H9 (cell line): ENCODE measurements around the gene C2orf80. TPM values are rescaled to one million over a fixed set of nuclear protein-coding genes. Genes with fewer than 3 reads are reported as not detected.

Experiments used
- DNase-seq: peaks from one replicate; pipeline ENCODE4 v3.0.0-alpha.2; 2017
- H2AFZ ChIP-seq: one replicate; pipeline ENCODE4 v1.6.1; 2013; ENCODE audit warnings: mild to moderate bottlenecking, low read length, control low read depth, moderate library complexity
- H2AK5ac ChIP-seq: 2 replicates; pipeline ENCODE4 v1.6.1; 2013; ENCODE audit warnings: low read length, control low read depth, mixed read lengths; ENCODE audit not compliant: insufficient read length
- H2BK120ac ChIP-seq: one replicate; pipeline ENCODE4 v1.6.1; 2013; ENCODE audit warnings: low read depth, mild to moderate bottlenecking, low read length, control low read depth, inconsistent platforms; ENCODE audit not compliant: poor library complexity, severe bottlenecking
- H2BK12ac ChIP-seq: 2 replicates; pipeline ENCODE4 v1.6.1; 2013; ENCODE audit warnings: low read length, control low read depth, mixed read lengths, low read depth; ENCODE audit not compliant: insufficient read length
- H2BK15ac ChIP-seq: 2 replicates; pipeline ENCODE4 v1.6.1; 2013; ENCODE audit warnings: low read depth, low read length, control low read depth
- H2BK20ac ChIP-seq: one replicate; pipeline ENCODE4 v1.6.1; 2013; ENCODE audit warnings: low read depth, mild to moderate bottlenecking, low read length, control low read depth, inconsistent platforms; ENCODE audit not compliant: poor library complexity, severe bottlenecking
- H2BK5ac ChIP-seq: 2 replicates; pipeline ENCODE4 v1.6.1; 2013; ENCODE audit warnings: low read length, control low read depth, mixed read lengths; ENCODE audit not compliant: insufficient read length
- H3K14ac ChIP-seq: 2 replicates; pipeline ENCODE4 v1.6.1; 2013; ENCODE audit warnings: low read length, control low read depth; ENCODE audit not compliant: insufficient read depth
- H3K18ac ChIP-seq: 2 replicates; pipeline ENCODE4 v1.6.1; 2013; ENCODE audit warnings: low read depth, mild to moderate bottlenecking, mixed read lengths, low read length, control low read depth; ENCODE audit not compliant: insufficient read length
- H3K23ac ChIP-seq: 2 replicates; pipeline ENCODE4 v1.6.1; 2013; ENCODE audit warnings: low read length, control low read depth, mixed read lengths, low read depth; ENCODE audit not compliant: insufficient read length
- H3K23me2 ChIP-seq: 2 replicates; pipeline ENCODE4 v1.6.1; 2013; ENCODE audit warnings: low read depth, mild to moderate bottlenecking, mixed read lengths, low read length, control low read depth; ENCODE audit not compliant: insufficient read length, poor library complexity, severe bottlenecking
- H3K27ac ChIP-seq: 2 replicates; pipeline ENCODE4 v1.5.1; 2013; ENCODE audit warnings: low read length, control low read depth, mixed read lengths, low read depth; ENCODE audit not compliant: insufficient read length
- H3K27me3 ChIP-seq: 2 replicates; pipeline ENCODE4 v1.6.1; 2013; ENCODE audit warnings: low read length, control low read depth, inconsistent platforms; ENCODE audit not compliant: insufficient read depth
- H3K4ac ChIP-seq: 2 replicates; pipeline ENCODE4 v1.6.1; 2013; ENCODE audit warnings: low read depth, mild to moderate bottlenecking, control low read depth, inconsistent platforms, low read length, moderate library complexity
- H3K4me1 ChIP-seq: 2 replicates; pipeline ENCODE4 v1.6.1; 2013; ENCODE audit warnings: low read length, control low read depth, inconsistent platforms; ENCODE audit not compliant: insufficient read depth
- H3K4me2 ChIP-seq: 2 replicates; pipeline ENCODE4 v1.6.1; 2013; ENCODE audit warnings: low read length, control low read depth, mixed read lengths; ENCODE audit not compliant: insufficient read length, insufficient read depth
- H3K56ac ChIP-seq: 2 replicates; pipeline ENCODE4 v1.6.1; 2013; ENCODE audit warnings: low read depth, mild to moderate bottlenecking, mixed read lengths, low read length, control low read depth; ENCODE audit not compliant: insufficient read length
- H3K79me1 ChIP-seq: 2 replicates; pipeline ENCODE4 v1.6.1; 2013; ENCODE audit warnings: low read depth, mild to moderate bottlenecking, moderate library complexity, low read length, control low read depth, inconsistent platforms; ENCODE audit not compliant: insufficient read depth, poor library complexity, severe bottlenecking
- H3K79me2 ChIP-seq: 2 replicates; pipeline ENCODE4 v1.6.1; 2013; ENCODE audit warnings: low read length, control low read depth, inconsistent platforms; ENCODE audit not compliant: insufficient read depth
- H3K9ac ChIP-seq: 2 replicates; pipeline ENCODE4 v1.6.1; 2013; ENCODE audit warnings: low read length, control low read depth, mixed read lengths; ENCODE audit not compliant: insufficient read length; ENCODE audit errors: extremely low read depth
- H3K9me3 ChIP-seq: one replicate; pipeline ENCODE4 v1.6.1; 2013; ENCODE audit warnings: low read depth, low read length, inconsistent platforms; ENCODE audit not compliant: control insufficient read depth
- H3T11ph ChIP-seq: one replicate; pipeline ENCODE4 v1.6.1; 2013; ENCODE audit warnings: mild to moderate bottlenecking, low read length, control low read depth, inconsistent platforms
- H4K20me1 ChIP-seq: one replicate; pipeline ENCODE4 v1.6.1; 2013; ENCODE audit not compliant: control insufficient read depth, insufficient read length, insufficient read depth
- H4K5ac ChIP-seq: 2 replicates; pipeline ENCODE4 v1.6.1; 2013; ENCODE audit warnings: low read depth, mild to moderate bottlenecking, mixed read lengths, low read length, control low read depth; ENCODE audit not compliant: insufficient read length
- H4K8ac ChIP-seq: replicated peaks from 2 replicates; pipeline ENCODE4 v1.6.1; 2013; ENCODE audit warnings: low read length, control low read depth, mixed read lengths, low read depth; ENCODE audit not compliant: insufficient read length
- H4K91ac ChIP-seq: 2 replicates; pipeline ENCODE4 v1.6.1; 2013; ENCODE audit warnings: low read depth, mild to moderate bottlenecking, moderate library complexity, mixed read lengths, low read length, control low read depth; ENCODE audit not compliant: insufficient read length
- H3K27ac Mint-ChIP-seq, 3 experiments: 2 replicates in 2 of 3; 3 replicates in 1 of 3; pipeline ENCODE4 v1.8.0; 2020 to 2021; ENCODE audit warnings: mixed read lengths in 3 of 3, mild to moderate bottlenecking in 1 of 3, moderate library complexity in 1 of 3
- H3K27me3 Mint-ChIP-seq: 2 replicates; pipeline ENCODE4 v1.8.0; 2021; ENCODE audit warnings: low read depth, mild to moderate bottlenecking, moderate library complexity, mixed read lengths
- H3K36me3 Mint-ChIP-seq, 3 experiments: 2 replicates in 2 of 3; 3 replicates in 1 of 3; pipeline ENCODE4 v1.8.0; 2020 to 2021; ENCODE audit warnings: low read depth in 3 of 3, mixed read lengths in 3 of 3; ENCODE audit not compliant: insufficient read depth in 1 of 3
- H3K4me1 Mint-ChIP-seq, 2 experiments: 2 replicates each; pipeline ENCODE4 v1.8.0; 2020; ENCODE audit warnings: mixed read lengths in 2 of 2
- H3K4me3 Mint-ChIP-seq, 2 experiments: 2 replicates in 1 of 2; 3 replicates in 1 of 2; pipeline ENCODE4 v1.8.0; 2020 to 2021; ENCODE audit warnings: mild to moderate bottlenecking in 2 of 2, mixed read lengths in 2 of 2, moderate library complexity in 1 of 2
- H3K9me3 Mint-ChIP-seq, 2 experiments: 2 replicates in 1 of 2; 3 replicates in 1 of 2; pipeline ENCODE4 v1.8.0; 2020; ENCODE audit warnings: mild to moderate bottlenecking in 2 of 2, mixed read lengths in 2 of 2, moderate library complexity in 1 of 2
- WGBS: extraction: QIAGEN DNeasy Blood & Tissue Kit; methylation state at CpG from one replicate; pipeline ENCODE4 v1.1.7; 2013; ENCODE audit warnings: missing lambda C conversion rate, low lambda C conversion rate, mixed read lengths; ENCODE audit not compliant: insufficient read length; ENCODE audit errors: extremely low coverage; 5-methylcytosine and 5-hydroxymethylcytosine counted together
- total RNA-seq: library from RNA; stranded (reverse); gene quantifications from 2 replicates; pipeline ENCODE4 v1.2.1, GENCODE V29; 2021
- TF ChIP-seq, protein P1 (sequence below): fragments of 200-600 bp; sonication (generic); conservative IDR thresholded peaks from 3 replicates; pipeline ENCODE4 v1.8.0; 2021; ENCODE audit warnings: antibody characterized with exemption, mild to moderate bottlenecking

Gene C2orf80
- total RNA-seq, 1 experiment from 2014 or later = not detected

- H3K9me3 Mint-ChIP-seq = no peaks in the 10 kb centered on the region
- no peak overlapping the region for H3K23ac ChIP-seq
- H3K14ac ChIP-seq = no peak overlapping the region
- H4K5ac ChIP-seq = no peak overlapping the region
- H2BK12ac ChIP-seq = no peak overlapping the region
- no peaks in the 10 kb centered on the region for H3K9me3 ChIP-seq
- no peak overlapping the region for H2BK120ac ChIP-seq
- no peaks in the 10 kb centered on the region for H3K27me3 Mint-ChIP-seq
- no peak overlapping the region for H2BK15ac ChIP-seq
- H3K56ac ChIP-seq = no peak overlapping the region
- H3K27me3 ChIP-seq = no peaks in the 10 kb centered on the region
- no peak overlapping the region for H3K4me2 ChIP-seq
- no peak overlapping the region for H2AFZ ChIP-seq
- H3K36me3 Mint-ChIP-seq = no peaks in the 10 kb centered on the region
- H4K20me1 ChIP-seq = no peaks in the 10 kb centered on the region
- no peak overlapping the region for H3T11ph ChIP-seq
- no peak overlapping the region for H2BK20ac ChIP-seq
- no peak overlapping the region for H3K18ac ChIP-seq
- no peak overlapping the region for H3K4ac ChIP-seq
- WGBS = no CpG with 5 or more reads among the region's 3 CpGs
- no peak overlapping the region for H2AK5ac ChIP-seq
- no peaks in the 10 kb centered on the region for H3K79me2 ChIP-seq
- TF ChIP-seq, protein P1, sequence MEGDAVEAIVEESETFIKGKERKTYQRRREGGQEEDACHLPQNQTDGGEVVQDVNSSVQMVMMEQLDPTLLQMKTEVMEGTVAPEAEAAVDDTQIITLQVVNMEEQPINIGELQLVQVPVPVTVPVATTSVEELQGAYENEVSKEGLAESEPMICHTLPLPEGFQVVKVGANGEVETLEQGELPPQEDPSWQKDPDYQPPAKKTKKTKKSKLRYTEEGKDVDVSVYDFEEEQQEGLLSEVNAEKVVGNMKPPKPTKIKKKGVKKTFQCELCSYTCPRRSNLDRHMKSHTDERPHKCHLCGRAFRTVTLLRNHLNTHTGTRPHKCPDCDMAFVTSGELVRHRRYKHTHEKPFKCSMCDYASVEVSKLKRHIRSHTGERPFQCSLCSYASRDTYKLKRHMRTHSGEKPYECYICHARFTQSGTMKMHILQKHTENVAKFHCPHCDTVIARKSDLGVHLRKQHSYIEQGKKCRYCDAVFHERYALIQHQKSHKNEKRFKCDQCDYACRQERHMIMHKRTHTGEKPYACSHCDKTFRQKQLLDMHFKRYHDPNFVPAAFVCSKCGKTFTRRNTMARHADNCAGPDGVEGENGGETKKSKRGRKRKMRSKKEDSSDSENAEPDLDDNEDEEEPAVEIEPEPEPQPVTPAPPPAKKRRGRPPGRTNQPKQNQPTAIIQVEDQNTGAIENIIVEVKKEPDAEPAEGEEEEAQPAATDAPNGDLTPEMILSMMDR = no peak
- H3K79me1 ChIP-seq = no peaks in the 10 kb centered on the region
- H3K27ac ChIP-seq = no peak overlapping the region
- no peak overlapping the region for H4K8ac ChIP-seq
- no peak overlapping the region for H3K9ac ChIP-seq
- no peak overlapping the region for H4K91ac ChIP-seq
- no peak overlapping the region for H3K27ac Mint-ChIP-seq
- peaks cover 5% of the 10 kb centered on the region for H3K4me1 ChIP-seq
- no peak for DNase-seq
- H3K4me1 Mint-ChIP-seq = peaks cover 43 to 59% of the 10 kb centered on the region in 2 experiments
- peaks cover 4% of the 10 kb centered on the region for H3K23me2 ChIP-seq
- H2BK5ac ChIP-seq = no peak overlapping the region
- H3K4me3 Mint-ChIP-seq = no peak overlapping the region; a peak in 1 of 5 replicates
Observed at GRCh38 chr2:208182835-208183234, 7.0 kb downstream of the C2orf80 start.
